Eye (tissue), 1 donor: ENCODE measurements around the gene KCNQ1OT1.

Source experiments
- DNase-seq: peaks from one replicate; pipeline ENCODE4 v3.0.0-alpha.2; 2015

Gene KCNQ1OT1

DNA sequence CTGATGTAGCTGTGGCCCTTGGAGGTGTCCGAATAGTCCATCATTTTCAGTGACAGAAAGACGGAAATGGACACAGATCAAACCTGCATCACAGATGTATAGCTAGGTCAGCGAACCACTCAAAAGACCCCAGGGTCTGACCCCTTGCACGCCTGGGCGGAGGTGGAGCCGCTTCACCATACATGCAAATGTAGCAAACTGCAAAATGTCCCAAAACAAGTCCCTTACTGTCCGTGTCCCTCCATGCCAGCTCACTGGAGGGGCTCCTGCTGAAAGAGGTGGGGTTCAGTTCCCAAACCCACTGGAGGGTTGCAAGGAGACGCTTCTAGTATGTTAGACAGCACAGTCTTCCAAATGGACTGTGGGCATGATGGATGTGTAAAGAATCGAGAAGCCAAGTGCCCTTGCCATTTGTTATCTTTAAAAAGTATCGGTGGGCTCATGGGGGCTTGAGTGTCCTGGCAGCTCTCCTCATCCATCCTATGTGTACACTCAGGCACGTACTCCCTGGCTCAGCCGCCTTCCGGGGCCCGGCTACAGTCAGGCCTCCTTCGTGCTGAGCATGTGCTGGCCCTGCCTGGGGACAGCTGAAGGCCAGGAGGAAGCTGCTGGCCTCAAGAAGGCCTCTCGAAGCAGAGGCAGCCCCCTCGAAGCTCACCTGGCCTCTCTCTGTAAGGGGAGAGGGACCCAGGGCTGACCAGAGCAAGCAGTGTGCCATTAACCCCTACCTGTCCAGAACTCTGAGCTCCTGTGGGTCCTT, 20.2 kb upstream of the KCNQ1OT1 start:
- DNase-seq = no peak

DNA sequence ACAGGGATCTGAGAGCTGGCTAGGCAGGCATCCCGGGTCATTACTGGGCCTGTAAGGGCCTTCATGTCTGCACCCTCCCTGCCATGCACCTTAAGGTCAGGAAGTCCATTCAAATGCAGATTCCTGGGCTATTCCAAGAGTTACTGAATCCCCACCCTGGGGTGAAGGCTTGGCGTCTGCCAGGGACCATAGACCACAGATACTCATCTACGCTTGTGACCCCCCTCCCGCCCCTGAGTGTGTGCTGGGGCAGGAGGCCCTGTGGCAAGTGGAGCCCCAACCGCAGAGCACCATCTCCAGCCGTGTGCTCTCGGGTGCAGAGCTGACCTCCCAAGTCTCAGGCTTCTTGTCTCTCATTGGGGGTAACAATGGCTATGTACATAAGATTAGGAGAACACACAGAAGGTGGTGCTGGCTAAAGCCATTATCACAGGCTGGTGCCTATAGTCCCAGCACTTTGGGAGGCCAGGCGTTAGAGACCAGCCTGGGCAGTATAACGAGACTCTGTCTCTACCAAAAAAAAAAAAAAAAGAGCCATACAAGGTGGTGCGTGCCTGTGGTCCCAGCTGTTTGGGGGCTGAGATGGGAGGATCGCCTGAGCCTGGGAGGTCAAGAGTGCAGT, 19.1 kb upstream of the KCNQ1OT1 start:
- DNase-seq = no peak

DNA sequence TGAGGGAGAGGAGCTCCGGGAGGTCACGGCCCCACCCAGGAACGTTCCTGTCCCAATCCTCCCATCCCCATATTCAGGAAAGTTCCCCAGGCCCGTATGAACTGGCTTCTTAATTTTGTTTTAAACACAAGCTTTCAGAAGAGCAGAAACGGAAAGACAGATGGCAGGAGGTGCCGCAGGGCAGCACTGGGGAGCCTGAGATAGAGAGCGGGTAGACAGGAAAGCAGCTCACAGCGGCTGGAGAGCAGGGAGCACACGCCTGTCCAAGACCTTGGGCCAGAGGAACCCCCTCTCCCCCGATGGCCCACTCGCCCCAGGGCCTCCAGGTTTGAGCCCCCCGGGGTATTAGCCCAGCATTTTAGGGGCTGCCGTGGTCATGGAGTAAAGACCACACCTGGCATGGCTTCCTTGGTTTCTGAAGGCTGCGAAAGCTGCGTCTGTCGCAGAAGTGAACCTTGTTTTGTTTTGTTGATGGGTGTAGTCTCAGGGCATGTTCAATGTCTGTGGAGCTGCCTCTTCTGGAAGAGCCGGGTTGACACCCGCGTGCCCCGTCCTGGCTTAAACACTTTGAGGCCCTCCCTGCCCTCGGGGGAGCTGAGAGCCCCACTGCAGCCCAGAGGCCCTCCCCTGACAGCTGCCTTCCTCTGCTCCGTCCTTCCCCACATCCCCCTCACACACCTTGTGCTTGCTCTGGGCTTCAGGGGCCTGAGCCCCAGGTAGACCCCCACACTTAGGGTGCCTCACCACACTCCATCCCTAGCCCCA, 17.9 kb upstream of the KCNQ1OT1 start:
- DNase-seq = no peak

DNA sequence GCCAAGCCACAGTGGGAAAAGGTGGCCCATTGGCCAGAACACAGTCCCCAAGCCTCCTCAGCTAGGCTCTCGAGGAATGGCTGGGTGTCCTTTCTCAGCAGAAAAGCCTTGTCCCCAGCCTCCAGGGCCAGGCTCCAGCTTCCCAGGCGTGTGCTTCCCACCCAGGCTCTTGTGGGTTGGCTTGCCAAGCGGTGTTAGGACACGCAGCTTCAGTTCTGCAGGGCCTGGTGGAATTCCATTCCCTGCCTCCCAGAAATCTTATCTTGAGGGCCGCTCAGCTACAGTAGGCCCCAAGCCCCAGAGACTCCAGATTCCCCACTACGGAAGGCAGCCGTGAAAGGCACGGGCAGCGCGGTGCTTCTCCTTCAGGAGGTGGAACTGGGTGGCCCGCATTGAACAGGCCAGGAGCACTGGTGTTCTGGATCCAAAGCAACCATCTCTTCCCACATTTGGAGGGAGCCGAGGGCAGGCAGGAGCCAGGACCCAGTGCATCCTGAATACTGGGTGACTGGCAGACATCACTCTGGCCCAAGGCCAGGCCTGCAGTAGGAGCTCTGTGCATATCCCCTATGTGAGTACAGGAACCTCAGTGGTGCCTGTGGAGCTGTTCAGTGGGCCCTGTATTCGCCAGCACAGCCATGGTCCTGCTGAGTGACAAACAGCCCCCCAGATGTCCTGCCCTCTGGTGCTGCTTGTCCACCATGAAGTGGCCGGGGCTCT, 16.7 kb upstream of the KCNQ1OT1 start:
- no peak for DNase-seq

DNA sequence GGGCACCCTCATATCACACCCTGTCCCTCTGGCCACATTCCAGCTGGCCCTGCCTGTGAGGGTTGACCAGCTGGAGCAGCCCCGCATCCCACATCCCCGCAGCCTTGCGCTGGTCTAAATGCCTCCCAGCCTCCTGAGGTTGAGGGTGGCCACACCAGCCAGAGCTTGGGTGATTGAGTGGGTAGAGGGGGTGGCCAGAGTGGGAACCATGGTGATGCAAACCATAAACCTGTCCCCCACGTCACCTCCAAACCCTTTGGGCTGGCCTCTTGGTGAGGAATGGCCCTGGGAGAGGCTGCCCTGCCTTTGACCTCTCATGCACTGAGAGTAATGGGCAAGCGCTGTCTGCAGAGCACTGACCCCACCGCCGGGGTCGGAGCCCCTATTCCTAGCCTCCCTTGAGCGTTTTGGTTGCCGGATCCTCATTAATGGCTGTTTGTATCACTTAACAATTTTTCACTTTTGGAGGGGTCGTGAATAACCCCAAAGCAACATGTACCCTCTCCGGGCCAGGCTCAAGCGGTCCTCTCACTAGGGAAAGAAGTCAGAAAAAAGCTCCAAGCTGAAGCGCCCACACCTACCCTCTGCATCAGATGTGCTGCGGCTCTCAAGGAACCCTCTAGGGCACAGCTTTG, 16.0 kb upstream of the KCNQ1OT1 start:
- no peak for DNase-seq

DNA sequence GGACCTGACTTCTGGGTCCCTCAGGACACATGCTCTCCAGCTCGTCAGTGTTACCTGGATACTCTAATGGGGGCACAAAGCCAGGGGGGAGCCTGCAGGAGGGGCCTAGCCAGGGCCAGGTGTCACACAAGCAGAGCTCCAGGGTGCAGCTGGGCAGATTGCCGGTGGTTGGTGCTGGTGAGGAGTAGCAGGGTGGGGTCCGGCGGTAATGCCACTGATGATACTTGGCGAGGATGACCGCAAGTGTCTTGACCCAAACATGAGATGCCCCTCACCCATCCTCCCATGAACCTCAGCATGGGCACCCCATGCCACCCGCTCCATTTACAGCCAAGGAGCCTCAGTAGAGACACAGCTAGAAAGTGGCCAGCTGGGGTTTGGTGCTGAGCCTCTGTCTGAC, 15.1 kb upstream of the KCNQ1OT1 start:
- no peak for DNase-seq

DNA sequence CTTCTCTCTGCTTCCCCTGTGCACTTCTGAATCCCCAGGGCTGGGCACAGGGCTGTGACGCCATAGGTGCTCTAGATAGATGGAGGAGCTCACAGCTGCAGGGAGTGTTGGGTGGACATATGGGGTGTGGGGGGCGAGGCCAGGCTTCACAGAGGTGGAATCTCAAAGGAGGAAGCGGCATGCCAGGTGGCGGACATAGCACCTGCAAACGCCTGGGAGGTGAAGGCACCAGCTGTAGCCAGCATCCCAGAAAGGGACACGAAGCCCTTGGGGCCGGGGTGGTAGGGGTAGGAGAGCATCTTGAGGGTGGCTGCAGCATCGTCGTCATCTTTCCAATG, 14.6 kb upstream of the KCNQ1OT1 start:
- no peak for DNase-seq

DNA sequence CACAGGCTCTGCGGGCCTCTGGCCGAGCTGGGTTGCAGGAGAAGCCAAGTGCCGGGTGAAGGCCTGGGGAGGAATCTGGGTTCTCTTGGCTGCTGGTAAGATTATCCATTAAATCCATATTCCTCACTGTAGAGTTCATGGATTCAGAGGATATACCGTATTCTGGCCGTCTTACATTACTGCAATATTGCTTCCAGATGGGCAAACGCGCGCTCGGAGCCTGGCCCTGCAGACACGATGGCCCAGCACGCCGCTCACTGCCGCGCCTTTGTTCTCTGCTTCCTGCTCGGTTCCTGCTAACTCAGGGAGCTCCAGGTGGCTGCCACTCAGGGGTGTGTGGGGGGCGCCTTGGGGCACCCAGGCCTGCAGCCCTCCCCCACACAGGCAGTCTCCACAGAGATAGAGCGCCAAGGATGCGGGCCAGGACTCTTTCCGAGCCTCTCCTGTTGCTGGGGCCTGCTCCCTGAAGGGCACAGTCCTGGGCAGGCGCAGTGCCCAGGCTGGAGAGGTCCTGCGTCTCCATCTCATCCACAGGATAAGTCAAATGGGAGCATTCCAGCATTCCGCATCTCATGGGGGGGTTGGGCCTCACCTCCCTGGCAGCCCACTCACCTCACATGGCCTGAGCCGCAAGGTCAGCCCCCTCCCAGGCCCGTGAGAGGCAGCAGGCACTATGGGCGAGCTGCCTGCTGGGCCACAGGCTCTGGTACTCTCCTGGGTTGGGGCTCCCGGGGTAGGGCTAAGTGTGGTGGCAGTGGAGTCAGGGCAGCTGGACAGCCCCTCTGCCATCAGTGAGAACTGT, 14.1 kb upstream of the KCNQ1OT1 start:
- peak; percentile 69 for DNase-seq

DNA sequence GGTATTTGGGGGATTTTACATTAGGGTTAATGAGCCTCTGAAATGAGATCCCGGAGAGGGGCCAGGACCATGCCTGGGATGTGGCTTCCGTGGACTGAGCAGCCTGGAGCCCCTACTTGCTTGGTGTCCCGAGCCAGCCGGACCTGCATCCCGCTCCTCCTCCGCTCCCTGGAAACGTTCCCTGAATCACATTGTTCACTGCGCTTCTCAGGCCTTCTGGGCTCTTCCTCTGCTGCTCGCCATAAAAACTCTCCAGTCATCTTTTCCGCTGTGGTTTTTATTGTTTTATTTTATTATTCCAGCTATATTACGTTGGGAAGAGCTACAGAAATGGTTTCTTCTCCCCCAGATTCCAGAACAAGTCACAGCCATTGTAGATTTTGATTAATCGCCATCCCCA, 13.3 kb upstream of the KCNQ1OT1 start:
- no peak for DNase-seq

DNA sequence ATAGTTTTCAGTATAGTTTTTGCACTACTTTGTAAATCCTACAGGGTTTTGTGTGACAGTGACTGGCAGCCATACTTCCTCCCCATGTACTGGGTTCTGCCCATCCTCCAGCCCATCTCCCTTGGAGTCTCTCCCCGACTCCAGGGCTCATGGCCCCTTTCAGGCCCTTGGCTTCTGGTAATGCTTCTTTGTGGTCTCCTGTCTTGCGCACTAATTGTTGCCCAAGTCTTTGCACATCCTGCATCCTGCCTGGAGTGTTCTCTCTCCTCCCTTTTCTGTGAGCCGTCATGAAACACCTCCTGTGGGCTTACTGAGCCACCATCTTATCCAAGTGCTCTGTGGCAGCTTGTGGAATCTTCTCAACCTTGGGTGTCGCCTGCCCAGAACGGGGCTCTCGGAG, 11.4 kb upstream of the KCNQ1OT1 start:
- DNase-seq = no peak

DNA sequence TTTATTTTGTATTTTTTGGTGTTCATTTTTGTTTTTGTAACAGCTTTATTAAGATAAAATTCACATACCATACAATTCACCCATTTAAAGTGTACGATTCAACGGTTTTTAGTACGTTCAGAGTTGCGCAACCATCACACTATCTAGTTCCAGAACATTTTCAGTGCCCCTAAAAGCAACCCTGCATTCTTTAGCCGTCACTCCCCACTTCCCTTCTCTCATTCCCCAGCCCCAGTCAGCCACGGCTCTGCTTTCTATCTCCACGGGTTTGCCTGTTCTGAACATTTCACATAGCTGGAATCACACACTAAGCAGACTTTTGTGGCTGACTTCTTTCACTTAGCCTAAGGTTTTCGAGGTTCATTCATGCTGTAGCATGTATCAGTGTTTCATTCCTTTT, 9.6 kb upstream of the KCNQ1OT1 start:
- no peak for DNase-seq

DNA sequence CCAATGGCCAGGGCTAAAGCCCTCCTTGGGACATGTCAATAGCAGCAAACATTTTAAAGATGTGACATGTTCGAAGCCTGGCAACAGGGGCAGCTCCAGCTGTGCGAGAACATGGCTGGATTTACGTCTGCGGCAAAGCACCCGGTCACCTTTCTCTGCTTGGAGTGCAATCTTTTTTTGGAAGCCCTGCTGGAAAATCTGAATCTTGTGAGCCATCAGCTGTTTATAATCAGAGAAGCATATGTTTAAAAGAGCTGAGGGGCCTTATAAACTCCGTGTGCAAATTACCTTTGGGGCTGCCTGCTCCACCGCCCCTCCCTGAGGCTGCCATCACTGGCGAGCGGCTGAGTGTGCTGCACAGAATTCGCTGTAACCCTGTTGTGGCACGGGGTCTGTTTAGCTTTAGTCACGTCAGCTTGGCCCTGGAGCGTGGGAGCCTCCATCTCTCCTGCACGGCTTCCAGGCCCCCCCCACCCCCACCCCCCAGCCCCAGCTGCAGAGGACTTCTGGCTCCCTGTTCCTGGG, 9.0 kb upstream of the KCNQ1OT1 start:
- peak; percentile 82 for DNase-seq

DNA sequence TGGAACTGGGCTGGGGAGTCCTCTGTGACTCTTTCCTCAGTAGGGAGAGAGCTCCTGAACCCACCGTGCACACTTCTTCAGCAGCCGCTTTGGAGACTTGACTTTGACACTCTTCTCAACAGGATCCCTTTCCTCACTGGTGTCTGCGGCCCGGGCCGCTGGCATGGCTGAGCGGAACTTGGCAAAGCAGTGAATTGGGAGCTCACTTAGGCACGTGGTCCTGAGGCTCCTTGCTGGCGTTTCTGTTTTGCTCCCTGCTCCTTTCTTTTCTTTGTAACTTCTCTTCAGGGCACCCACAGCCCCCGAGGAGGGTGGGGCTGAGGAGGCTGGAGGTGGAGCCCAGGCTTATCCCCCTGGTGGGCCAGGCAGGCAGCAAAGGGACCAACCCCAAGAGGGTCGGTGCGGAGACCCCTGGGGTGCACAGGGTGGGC, 8.4 kb upstream of the KCNQ1OT1 start:
- no peak for DNase-seq

DNA sequence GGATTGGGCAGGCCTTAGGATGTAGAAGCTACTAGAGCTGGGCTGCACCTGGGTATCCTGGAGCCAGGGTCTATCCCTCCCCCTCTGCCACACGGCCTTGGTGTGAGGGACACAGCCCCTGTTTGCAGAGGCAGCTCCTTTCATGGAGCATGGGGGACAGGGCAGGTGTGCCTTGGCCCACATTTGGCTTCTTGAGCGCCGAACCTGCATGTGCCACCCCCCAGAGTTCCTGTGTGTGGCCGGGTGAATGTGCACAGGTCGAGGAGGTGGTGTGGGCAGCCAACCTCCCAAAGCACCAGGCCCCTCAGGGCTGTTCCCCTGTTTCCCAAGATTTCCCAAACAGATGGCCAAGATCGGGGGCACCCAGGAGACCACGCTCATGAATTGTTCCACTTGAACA, 7.9 kb upstream of the KCNQ1OT1 start:
- no peak for DNase-seq

DNA sequence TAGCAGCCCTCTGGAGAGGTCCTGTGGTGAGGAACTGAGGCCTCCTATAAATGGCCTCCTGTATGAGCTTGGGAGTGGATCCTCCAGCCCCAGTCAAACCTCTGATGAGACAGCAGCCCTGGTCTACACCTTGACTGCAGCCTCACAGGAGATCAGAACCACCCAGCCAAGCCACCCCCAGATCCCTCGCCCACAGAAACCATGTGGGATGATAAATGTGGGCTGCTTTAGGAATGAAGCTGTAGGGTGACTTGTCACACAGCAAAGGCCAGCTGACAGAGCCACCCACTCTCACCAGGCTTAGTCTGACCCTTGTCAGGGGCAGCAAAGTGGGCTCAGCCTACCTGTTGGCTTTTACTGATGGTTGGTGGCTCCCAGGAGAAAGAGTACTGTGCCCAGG, 6.5 kb upstream of the KCNQ1OT1 start:
- DNase-seq = no peak

DNA sequence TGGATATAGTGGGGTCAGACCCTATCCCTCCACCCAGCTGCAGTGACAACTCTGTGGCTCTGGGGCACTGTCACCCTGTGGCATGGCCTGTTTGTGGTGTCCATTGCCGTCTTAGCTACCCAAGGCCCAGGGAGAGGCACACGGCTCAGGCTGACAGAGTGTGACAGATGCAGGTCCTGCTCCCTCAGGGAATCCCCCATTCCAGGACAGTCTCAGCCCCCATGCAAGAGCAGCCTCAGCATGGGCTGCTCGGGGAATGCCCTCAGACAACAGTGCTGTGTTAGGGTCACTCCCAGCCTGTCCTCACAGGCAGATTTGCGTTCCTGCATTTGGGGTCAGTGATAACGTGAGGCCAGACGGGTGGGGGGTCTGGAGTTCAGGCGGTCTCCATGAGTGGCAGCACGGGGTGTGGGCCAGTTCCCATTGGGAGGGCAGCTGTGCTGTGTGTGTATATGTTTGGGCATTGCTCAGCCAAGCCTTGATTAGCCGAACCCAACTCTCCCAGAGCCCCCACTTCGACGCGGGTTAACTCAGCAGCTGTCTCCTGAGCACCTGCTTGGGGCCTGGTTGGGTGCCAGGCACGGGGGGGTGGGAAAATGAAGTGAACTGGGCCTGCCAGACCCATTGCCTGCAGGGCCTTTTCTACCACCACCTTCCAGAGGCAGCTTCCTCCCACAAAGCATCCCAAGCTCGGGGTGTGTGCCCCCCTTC, 5.3 kb upstream of the KCNQ1OT1 start:
- DNase-seq = no peak

DNA sequence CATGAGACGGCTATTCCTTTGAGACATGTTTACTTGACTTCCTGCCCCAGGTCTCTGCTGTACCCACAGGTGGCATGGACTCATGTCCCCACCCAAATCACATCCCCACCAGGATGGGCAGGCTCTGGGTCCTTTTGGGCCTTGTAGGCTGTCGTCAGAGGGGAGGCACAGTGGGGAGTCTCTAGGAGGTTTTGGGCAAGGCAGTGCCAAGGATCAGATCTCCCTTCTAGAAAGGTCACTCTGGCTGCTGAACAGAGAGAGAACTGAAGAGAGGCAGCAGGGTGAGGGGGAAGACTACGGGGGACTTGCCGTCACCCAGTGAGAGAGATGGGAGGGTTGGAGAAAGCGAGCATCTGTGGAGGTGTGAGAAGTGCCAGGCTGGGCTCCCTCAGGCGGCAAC, 4.6 kb upstream of the KCNQ1OT1 start:
- no peak for DNase-seq

DNA sequence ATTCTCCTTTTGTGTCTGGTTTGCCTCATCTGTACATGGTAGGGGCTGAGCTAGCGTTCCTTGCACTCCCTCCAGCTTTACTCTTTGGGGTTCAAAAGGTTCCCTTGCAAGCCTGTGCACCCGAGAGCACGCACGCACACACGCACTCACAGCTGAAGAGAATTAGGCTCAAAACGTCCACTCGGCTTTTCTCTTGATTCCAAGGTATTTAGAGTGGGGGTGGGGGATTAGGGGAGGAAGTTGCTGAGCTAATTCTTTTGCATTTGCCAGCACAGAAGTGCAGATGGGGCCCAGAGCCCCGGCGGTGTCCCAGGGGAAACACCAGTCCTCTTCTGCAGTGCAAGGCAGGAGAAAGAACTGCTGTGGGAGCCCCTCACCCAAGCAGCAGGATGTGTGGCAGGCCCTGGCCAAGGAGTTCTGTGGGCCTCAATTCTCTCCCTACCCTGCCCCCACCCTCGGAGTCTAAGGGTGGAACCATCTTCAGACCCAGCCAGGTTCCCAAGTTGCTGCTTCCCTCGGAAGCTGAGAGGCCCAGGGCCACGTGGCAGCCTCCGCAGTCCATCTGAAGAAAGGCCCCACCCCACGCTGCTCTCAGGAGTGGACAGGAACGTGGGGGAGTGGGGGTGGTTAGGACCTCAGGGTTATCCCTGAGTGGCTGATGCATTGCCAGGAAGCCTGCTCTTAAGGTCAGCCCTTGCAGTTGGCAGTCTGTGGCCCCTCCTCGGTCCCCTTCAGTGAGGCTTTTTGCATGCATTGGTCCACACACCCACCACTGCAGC, 3.8 kb upstream of the KCNQ1OT1 start:
- DNase-seq = peak; percentile 90

DNA sequence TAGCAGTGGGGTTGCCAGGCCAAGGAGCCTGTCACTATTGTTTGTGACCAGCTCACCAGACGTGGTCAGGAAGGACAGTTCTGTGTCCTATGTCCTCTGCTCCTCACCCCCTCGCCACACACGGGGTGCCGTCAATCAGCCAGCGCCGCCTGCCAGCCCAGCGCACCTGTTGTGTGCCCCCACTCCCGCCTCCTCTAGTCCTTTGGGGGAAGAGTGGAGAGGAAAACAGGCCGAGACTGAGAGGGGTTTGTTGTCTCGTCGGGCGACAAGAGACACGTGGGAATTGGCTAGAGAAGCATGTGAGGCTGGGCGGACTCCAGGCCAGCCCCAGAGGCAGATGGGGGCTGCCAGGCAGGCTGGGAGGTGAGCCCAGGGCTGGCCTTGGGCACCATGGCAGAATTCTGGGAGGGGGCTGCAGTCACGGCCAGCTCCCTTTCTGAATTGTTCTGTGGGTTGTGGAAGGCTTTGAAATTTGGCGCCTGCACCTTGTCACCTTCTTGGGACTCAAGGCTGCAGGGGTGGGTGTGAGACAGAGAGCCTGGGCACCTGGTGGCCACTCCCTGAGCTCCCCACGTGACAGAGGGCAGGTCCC, 3.1 kb upstream of the KCNQ1OT1 start:
- DNase-seq = no peak

DNA sequence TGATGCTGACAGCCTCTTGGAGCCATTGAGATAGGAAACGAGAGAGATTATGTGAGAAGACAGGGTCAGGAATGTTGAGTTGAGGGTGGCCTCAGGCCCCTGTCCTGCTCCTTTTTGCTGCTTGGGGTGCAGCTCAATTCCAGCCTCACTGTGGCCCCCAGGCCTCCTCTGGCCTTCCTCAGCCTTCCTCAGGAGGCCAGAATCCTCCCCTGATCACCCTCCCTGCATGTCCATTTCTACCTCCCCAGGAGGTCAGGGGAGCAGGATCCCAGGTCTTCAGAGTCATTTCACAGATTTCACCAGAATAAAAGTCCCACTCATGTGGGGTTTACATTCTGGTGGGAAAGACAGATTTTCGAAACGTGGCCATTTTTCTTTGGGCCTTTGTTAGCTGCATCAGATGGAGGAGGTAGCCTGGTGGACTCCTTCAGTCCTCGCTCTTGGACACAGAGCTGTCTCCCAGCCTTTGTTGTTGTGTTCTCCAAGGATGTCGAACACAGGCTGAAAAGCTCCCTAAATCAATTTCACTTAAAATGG, 2.2 kb upstream of the KCNQ1OT1 start:
- no peak for DNase-seq
